Measurements from ENCODE around the gene TMEM253.
A peak's percentile ranks its signal among the peaks of the same experiment; 100 is the strongest.

TMEM253 gene

GRCh38 chr14:21070610-21071224 lies 30.1 kb upstream of the TMEM253 start (continued):
- TF ChIP-seq ZSCAN4 (tag by site-specific recombination; IDR thresholded peaks at IDR 0.05) (peak; percentile 27; the same call in 1 of the 2 replicates), INSM2 (tag by site-specific recombination; IDR thresholded peaks at IDR 0.05) (peak; percentile 31; the same call in 1 of the 2 replicates), ZNF211 (tag by site-specific recombination; IDR thresholded peaks at IDR 0.05; ENCODE audit: low read depth) (no peak), ZNF202 (tag by site-specific recombination; IDR thresholded peaks at IDR 0.05; ENCODE audit: borderline replicate concordance) (no peak), TRIM28 (IDR thresholded peaks at IDR 0.05; ENCODE audit: borderline replicate concordance, low read length) (no peak), PRDM10 (tag by site-specific recombination; IDR thresholded peaks at IDR 0.05) (peak; percentile 42), ZBTB21 (tag by site-specific recombination; IDR thresholded peaks at IDR 0.05) (no peak), ZNF510 (tag by site-specific recombination; IDR thresholded peaks at IDR 0.05; ENCODE audit: insufficient replicate concordance) (no peak), ZNF621 (tag by site-specific recombination; IDR thresholded peaks at IDR 0.05) (no peak), ZNF639 (tag by site-specific recombination; IDR thresholded peaks at IDR 0.05) (no peak), ZNF658 (tag by site-specific recombination; IDR thresholded peaks at IDR 0.05) (no peak), ZNF660 (tag by site-specific recombination; IDR thresholded peaks at IDR 0.05) (no peak), ZNF558 (tag by site-specific recombination; IDR thresholded peaks at IDR 0.05) (no peak), MYNN (tag by site-specific recombination; IDR thresholded peaks at IDR 0.05; ENCODE audit: borderline replicate concordance) (no peak), ZSCAN5A (tag by site-specific recombination; IDR thresholded peaks at IDR 0.05) (no peak), ZBTB20 (tag by site-specific recombination; IDR thresholded peaks at IDR 0.05) (no peak), ZNF76 (tag by site-specific recombination; IDR thresholded peaks at IDR 0.05; ENCODE audit: borderline replicate concordance, low read depth) (peak; percentile 50; the same call in 1 of the 2 replicates), ZNF350 (tag by site-specific recombination; IDR thresholded peaks at IDR 0.05) (no peak), ZNF121 (tag by site-specific recombination; IDR thresholded peaks at IDR 0.05) (no peak), AEBP2 (tag by site-specific recombination; IDR thresholded peaks at IDR 0.05; ENCODE audit: borderline replicate concordance) (no peak), ZBTB26 (tag by site-specific recombination; optimal IDR thresholded peaks at IDR 0.05) (no peak), HOXA7 (CRISPR knock-in tag; IDR thresholded peaks at IDR 0.05; ENCODE audit: borderline replicate concordance) (no peak), ZNF701 (tag by site-specific recombination; IDR thresholded peaks at IDR 0.05) (no peak), ZNF223 (tag by site-specific recombination; IDR thresholded peaks at IDR 0.05) (no peak), ZNF433 (tag by site-specific recombination; IDR thresholded peaks at IDR 0.05; ENCODE audit: low read depth) (no peak), ZNF555 (tag by site-specific recombination; conservative IDR thresholded peaks at IDR 0.05) (no peak), ZNF341 (tag by site-specific recombination; IDR thresholded peaks at IDR 0.05; ENCODE audit: low read depth) (peak; percentile 70), ZNF843 (tag by site-specific recombination; IDR thresholded peaks at IDR 0.05) (no peak), ZBTB8A (tag by site-specific recombination; IDR thresholded peaks at IDR 0.05) (no peak)

Measured in HEK293 (cell line).